HG03139 (cell line): ENCODE measurements around the gene GRK5.

Source experiments
- ATAC-seq: cut with Tn5 transposase; IDR thresholded peaks from one replicate; pipeline ENCODE4 v1.9.1; 2021; ENCODE audit not compliant: unreplicated experiment

Gene GRK5

GRCh38 chr10:119498889-119499676, 291.7 kb downstream of the GRK5 start:
- ATAC-seq = no peak

- no peak for ATAC-seq
These were observed 292.3 kb downstream of the GRK5 start for GRCh38 chr10:119499677-119500002.

- ATAC-seq = no peak
These were observed 292.9 kb downstream of the GRK5 start for GRCh38 chr10:119500123-119500795.

DNA sequence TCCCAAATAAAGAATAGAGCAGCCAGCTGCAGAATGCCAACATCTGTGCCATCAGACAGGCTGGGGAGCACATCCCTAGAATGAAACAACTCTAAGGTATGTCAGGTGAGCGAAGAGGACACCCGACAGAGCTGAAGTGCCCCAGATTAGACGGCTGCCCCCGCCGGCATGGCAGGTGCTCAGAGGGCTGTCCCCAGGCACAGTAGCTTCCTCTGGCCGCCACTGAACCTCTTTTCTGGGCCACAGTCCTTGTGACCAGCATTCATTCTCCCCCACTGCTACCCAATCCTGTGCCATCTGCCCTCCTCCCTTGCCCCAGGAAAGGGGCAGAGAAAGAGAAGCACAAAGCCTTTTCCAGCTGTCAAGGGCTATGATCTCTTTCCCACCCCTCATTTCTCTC, 293.4 kb downstream of the GRK5 start:
- ATAC-seq = no peak

- ATAC-seq = peak; percentile 7
These were observed 294.3 kb downstream of the GRK5 start for GRCh38 chr10:119501690-119502089.

DNA sequence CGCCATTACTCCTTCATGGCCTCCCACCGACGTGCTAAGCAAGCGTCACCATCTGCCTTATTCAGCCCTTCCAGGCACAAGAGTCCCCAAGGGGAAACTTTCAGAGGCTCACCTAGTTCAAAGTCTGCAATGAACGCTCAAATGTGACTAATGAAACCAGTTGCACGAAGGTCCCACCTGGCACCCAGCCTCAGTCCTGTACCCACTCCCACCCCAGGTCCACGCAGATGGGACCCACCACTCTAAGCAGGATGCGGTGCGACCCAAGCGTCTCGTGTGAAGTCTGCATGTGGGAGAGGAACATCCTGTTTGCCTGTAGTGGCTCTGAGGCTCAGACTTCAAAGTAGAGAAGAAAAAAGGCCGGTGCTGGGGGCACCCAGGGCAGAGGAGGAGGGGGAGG, 294.8 kb downstream of the GRK5 start:
- peak; percentile 59 for ATAC-seq

DNA sequence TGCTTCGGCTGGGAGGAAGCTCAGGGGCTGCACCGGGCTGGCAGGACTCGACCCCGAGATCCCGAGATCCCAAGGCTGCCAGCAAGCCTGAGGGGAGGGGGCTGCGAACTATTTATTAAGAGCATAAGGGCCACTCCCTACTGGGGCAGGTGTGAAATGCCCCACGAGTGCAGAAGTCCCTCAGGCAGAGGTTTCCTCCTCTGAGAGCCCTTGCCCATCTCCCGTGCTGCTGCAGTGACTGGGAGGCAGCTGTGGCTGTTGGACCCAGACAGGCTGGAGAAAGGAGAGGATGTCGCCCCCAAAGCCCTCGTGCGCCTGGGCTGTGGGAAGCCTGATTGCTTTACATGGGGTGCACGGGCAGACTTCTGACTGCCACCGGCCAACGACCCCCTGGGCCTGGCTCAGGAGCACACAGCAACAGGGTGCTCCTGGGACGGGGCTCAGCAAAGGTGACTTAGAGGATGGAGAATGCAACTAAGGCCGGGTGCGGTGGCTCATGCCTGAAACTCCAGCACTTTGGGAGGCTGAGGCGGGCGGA, 295.3 kb downstream of the GRK5 start:
- no peak for ATAC-seq

- no peak for ATAC-seq
These were observed 296.4 kb downstream of the GRK5 start for GRCh38 chr10:119503821-119504220.

DNA sequence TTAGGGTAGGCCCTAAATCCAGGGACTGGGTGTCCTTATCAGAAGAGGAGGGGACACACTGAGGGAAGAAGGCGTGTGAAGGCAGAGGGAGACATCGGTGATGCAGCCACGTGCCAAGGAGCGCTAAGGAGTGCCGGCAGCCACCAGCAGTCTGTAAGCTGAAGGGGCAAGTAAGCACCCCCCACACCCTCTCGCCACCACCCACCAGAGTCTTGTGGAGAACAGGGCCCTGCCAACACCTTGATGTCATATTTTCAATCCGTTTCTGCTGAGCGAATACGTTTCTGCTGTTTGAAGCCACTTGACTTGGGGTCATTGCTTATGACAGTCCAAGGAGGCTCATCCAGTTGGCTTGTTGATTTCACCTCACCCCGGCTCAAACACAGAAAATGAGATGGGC, 297.3 kb downstream of the GRK5 start:
- no peak for ATAC-seq

DNA sequence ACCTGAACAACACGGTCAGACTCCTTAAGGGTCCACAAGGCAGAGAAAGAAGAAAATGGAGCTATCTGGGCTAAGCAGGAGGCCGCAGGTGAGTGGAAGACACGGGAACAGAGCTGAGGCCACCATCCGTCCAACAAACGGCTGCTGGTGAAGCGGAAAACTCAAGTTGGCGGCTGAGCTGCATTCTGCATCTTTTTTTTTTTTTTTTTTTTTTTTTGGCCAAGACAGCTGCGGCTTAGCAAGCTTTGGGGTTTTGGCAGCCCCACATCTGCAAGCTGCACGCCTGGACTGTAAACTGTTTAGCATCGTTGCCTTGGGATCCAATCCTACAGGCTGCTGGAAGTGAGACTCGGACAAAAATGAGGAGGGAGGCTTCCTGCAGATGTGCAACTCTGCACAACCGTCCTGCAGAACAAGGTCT, 297.8 kb downstream of the GRK5 start:
- no peak for ATAC-seq
